Stimulated activated CD8-positive, alpha-beta memory T cell treated with anti-CD3 and anti-CD28 coated beads, Interleukin-4, amount 100 ng/mL, for 4 hours (primary cell): ENCODE data around the gene MYH13.

ENCODE experiments used
- DNase-seq, 2 donors: peaks; one replicate each; pipeline ENCODE4 v3.0.0-alpha.2; 2020; ENCODE audit warnings: low read depth in 2 of 2, low spot score in 1 of 2

MYH13 gene

GRCh38 chr17:10372906-10373305 lies at the start of gene MYH13:
Gene MYH13 (minus strand): TSS chr17:10373006. CDS start chr17:10364530, 8,476 bp downstream.
- DNase-seq: no peak

DNA sequence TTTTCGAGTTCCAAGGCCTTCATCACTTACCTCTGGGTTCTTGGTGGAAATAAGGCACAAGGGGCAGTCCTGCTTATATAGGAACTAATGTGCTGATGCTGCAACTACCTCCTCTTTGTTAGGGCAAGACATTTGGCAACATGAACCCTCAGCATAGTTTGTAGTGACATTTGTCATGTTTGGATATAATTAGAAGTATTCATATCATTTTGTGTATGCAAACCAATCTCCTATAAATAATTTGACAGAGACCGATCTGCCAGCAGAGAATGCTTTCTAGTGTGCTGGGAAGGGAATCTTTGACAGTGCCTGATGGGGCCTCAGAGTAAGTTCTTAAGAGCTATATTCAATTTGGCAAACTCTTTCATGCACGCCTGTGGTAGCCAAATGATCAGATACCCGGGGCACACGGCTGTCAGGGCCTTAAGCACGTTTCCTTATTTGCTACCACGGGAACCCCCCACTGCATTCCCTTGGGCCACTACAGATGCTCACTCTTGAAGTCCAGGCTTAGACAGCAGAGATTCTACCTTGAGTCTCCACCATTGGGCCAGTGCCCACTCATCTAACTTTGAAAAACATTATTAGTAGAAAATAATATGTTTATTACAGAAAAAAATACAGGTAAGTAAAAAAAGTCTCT lies 49.2 kb upstream of the MYH13 start, which contains the start of gene MYH8:
Gene MYH8 (minus strand): TSS at position 51 of the 643 bp plus-strand sequence. CDS start 1,723 bp downstream, outside the sequence.
- no peak for DNase-seq

DNA sequence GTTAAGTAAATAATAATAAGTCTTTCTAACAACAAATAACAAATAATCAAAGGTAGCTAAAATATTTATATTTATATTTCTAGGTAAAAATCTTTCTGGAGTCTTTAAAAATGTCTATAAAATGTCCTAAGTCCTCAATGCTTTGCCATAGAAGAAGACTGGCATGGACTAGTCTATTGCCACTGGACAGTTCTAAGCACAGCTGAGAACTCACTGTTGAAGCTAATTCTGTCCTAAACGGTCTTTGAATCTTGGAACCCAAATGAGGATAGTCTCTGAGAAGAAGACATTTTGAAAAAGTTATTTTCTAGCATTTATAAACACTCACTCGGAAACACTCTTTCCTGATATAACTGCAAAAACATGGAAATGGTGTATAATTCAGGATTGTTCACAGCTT lies 48.4 kb upstream of the MYH13 start:
- DNase-seq: no peak

DNA sequence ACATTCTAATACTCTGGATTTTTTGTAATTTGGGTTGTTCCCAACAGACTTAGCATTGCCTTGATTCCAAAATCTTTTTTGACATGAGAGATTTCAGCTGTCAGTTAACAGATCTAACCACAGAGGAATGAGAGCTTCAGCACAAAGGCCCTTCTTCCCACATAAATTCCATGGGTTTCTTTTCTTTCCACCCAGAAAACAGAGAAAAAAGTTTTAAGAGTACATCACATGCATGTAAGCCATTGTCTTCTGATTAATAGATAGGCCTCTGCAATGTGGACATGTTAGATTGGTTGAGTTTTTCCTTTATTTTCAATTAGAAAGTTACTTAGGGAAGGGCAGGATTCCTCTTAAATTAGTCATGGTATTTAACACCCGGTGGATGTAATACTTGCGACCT lies 48.0 kb upstream of the MYH13 start:
- DNase-seq: no peak

- DNase-seq: no peak
These were observed 44.6 kb upstream of the MYH13 start for GRCh38 chr17:10417431-10417830.

- no peak for DNase-seq
These were observed 42.4 kb upstream of the MYH13 start for GRCh38 chr17:10415161-10415560.

DNA sequence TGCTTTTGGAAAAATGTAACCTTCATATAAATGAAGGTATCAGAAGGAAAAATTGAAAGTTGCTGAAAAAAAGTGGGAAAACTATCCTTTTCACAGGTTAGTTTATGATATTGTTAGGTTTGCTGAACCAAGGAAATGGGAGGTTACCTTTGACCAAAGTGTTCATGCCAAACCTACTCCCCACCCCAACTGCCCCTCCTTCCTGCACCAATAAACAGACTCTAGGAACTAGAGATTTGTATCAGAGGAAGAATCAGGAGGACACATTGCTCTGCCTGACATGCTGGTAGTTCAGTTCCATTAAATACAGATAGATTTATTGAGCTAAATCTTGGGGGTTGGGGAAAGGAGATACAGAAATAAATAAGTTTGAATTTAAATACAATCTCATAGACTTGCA lies 30.8 kb upstream of the MYH13 start:
- no peak for DNase-seq

- DNase-seq: no peak
These were observed 25.5 kb upstream of the MYH13 start for GRCh38 chr17:10398352-10398751.

DNA sequence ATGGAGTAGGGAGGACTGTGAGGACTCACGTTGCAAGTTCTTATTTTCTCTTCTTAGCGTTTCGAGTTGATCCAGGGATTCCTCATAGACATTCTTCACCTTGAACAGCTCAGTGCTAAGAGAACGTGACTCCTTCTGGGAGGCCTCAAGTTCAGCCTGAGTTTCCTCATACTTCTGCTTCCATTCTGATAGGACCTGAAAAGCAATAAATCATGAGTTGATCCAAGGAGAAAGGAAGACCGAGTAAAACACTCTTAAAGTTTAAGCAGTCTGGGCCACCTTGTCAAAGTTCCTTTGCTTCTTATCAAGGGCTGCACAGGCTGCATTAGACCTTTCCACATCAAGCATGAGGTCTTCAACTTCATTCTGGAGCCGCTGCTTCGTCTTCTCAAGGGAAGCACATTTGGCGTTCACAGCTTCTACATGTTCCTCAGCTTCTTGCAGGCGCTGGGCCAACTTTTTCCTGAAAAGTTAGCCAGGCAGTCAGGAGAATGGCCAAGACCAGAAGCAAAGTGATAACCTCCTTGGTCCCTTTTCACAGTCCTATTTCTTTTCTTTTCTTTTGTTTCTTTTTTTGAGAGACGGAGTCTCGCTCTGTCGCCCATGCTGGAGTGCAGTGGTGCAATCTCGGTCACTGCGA lies 23.8 kb upstream of the MYH13 start:
- no peak for DNase-seq

- no peak for DNase-seq
These were observed 21.5 kb upstream of the MYH13 start for GRCh38 chr17:10394201-10394887.

GRCh38 chr17:10392880-10393279 lies 20.1 kb upstream of the MYH13 start:
- DNase-seq: no peak

- DNase-seq: no peak
These were observed 13.1 kb upstream of the MYH13 start for GRCh38 chr17:10385871-10386270.

DNA sequence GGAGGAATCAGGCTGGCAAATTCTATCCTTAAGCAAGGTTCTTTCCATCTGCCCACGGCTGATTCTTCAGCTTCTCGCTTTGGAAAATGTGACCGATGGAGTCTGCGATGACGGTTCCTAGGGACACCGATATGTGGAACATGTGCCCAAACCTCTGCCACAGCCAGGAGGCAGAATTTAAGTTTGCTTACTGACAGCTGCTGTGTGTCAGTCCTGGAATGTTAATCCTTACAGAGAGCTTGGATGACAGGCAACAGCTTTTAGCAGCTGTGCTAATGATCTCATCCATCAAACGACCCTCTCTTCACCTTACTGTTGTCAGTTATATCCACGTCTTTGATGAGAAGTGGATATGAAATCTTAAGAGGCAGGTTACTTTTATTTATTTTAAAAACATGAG lies 11.4 kb upstream of the MYH13 start:
- DNase-seq: no peak

- no peak for DNase-seq
These were observed 8.0 kb upstream of the MYH13 start for GRCh38 chr17:10380631-10381408.

GRCh38 chr17:10370016-10370608 lies 2.7 kb downstream of the MYH13 start:
- DNase-seq: no peak

- DNase-seq: no peak
These were observed 3.6 kb downstream of the MYH13 start for GRCh38 chr17:10369239-10369638.

GRCh38 chr17:10368561-10368960 lies 4.2 kb downstream of the MYH13 start:
- no peak for DNase-seq

DNA sequence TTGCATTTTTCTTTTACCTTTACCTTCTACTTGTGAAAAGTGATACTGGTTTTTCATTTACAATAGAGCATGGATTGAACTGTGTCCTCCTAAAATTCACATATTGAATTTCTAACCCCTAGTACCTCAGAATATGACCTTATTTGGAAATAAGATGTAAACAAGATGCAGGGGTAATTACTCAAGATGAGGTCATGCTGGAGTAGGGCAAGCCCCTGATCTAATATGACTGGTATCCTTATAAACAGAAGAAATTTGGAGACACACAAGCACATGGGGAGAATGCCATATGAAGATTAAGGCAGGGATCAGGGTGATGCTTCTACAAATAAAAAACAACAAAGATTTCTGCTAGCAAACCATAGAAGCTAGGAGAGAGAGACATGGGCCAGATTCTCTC lies 12.2 kb downstream of the MYH13 start:
- DNase-seq: no peak

DNA sequence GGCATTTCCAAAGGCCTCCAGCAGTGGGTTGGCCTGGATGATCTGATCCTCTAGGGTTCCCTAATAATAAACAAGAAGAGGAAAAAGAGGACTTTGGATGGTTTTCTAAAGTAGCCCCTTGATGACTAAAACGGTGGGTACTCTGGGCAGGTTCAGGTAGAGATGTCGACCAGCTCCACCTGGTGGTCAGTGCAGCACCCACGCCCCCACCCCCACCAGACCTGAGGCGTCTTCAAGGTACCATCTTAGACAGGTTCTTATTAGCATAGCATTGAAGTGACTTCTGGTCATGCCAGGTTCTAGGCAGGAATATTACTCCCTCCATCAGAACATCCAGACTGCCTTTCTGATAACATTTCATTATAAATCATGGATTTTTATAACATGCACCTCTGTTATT lies 15.0 kb downstream of the MYH13 start:
- DNase-seq: no peak

DNA sequence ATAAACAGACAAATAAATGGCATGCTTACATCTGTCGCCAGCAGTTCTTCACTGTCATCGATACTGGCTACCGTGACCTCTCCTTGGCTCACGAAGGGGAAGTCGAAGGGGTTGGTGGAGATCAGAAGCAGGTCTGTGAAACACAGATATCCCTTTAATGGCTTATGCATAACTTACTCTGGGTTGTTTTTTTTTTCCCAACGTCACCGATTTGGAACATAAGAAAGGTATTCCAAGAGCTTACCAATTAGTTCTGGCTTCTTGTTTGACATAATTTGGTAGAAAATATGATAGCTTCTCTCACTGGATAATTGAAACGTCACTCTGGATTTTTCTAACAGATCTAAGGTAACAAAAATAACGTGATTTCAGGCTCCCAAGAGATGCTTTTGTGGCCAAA lies 18.2 kb downstream of the MYH13 start:
- DNase-seq: no peak

- no peak for DNase-seq
These were observed 19.9 kb downstream of the MYH13 start for GRCh38 chr17:10352893-10353292.
